Calu3 (cell line): ENCODE results near the gene CATSPERZ. TPM values are rescaled to one million over a fixed set of nuclear protein-coding genes. Genes with fewer than 3 reads are reported as not detected.

Source experiments
- BruUV-seq: library from RNA; stranded (reverse); fragments of 400-500 nt; replicated peaks from 2 replicates; lab custom pipeline; 2021; lab: Mats Ljungman, UMichigan
- CTCF ChIA-PET: fragments of 300-600 bp; sonication (Branson Sonifier 250); formaldehyde crosslinking; loops from one replicate; lab custom pipeline; 2022; ENCODE audit warnings: antibody characterized with exemption; lab: Charles Lee
- DNase-seq: peaks from one replicate; pipeline ENCODE4 v3.0.0; 2022
- H3K27ac Mint-ChIP-seq: one replicate; pipeline ENCODE4 v1.8.0; 2022; ENCODE audit warnings: mixed read lengths; ENCODE audit not compliant: unreplicated experiment
- H3K27me3 Mint-ChIP-seq: one replicate; pipeline ENCODE4 v1.8.0; 2022; ENCODE audit warnings: mixed read lengths; ENCODE audit not compliant: unreplicated experiment
- H3K36me3 Mint-ChIP-seq: one replicate; pipeline ENCODE4 v1.8.0; 2022; ENCODE audit warnings: mild to moderate bottlenecking, moderate library complexity, mixed read lengths; ENCODE audit not compliant: insufficient read depth, unreplicated experiment
- H3K4me1 Mint-ChIP-seq: one replicate; pipeline ENCODE4 v1.8.0; 2022; ENCODE audit warnings: mild to moderate bottlenecking, low read depth, mixed read lengths; ENCODE audit not compliant: unreplicated experiment
- H3K4me3 Mint-ChIP-seq: one replicate; pipeline ENCODE4 v1.8.0; 2022; ENCODE audit warnings: mild to moderate bottlenecking, low read depth, moderate library complexity, mixed read lengths; ENCODE audit not compliant: unreplicated experiment
- H3K9me3 Mint-ChIP-seq: one replicate; pipeline ENCODE4 v1.8.0; 2022; ENCODE audit warnings: low read depth, mixed read lengths; ENCODE audit not compliant: unreplicated experiment
- intact Hi-C: fragments of 100-400 bp; cut with micrococcal nuclease; formaldehyde crosslinking; loops from one replicate; pipeline ENCODE4 v1.10.0; 2022; ENCODE audit not compliant: unreplicated experiment
- total RNA-seq: library from RNA; stranded (reverse); gene quantifications from 2 replicates; pipeline ENCODE4 v1.2.3, GENCODE V29; 2022
- TF ChIP-seq, protein P1 (sequence below): fragments of 200-600 bp; IDR thresholded peaks from one replicate; pipeline ENCODE4 v1.8.0; 2022; ENCODE audit warnings: antibody characterized with exemption; ENCODE audit not compliant: unreplicated experiment

The CATSPERZ gene
- total RNA-seq, 1 experiment from 2014 or later, result 0.85 TPM

DNA sequence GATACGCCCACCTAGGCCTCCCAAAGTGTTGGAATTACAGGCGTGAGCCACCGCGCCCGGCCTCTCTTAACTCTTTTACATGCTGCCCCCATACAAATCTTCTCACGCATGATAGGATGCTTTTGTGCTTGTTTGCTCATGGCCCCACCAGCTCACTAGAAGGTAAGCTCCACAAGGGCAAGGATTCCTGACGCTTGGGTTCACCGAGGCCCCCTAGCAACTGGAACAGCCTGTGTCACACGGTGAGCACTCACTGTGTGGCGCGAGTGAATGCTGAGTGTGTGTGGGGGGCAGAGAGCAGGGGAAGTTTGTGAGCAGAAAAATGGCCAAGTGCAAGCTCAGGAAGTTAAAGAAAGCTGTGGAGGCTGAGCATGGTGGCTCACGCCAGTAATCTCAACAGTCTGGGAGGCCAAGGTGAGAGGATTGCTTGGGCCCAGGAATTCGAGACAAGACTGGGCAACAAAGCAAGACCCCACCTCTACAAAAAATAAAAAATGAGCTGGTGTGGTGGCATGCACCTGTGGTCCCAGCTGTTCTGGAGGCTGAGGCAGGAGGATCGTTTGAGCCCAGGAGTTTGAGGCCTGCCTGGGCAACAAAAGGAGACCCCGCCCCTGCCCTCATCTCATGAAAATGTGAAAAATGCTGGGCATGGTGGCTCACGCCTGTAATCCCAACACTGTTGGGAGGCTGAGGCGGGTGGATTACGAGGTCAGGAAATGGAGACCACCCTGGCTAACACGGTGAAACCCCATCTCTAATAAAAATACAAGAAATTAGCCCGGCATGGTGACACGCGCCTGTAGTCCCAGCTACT is 18.0 kb upstream of the CATSPERZ start:
- Mint-ChIP-seq H3K9me3 (no peaks in the 10 kb centered on the region), H3K4me3 (no peak overlapping the region), H3K4me1 (peaks cover 22% of the 10 kb centered on the region), H3K27me3 (no peaks in the 10 kb centered on the region), H3K27ac (no peak overlapping the region), H3K36me3 (peaks cover 41% of the 10 kb centered on the region)
- BruUV-seq, result no TSS peak
- TF ChIP-seq, protein P1, sequence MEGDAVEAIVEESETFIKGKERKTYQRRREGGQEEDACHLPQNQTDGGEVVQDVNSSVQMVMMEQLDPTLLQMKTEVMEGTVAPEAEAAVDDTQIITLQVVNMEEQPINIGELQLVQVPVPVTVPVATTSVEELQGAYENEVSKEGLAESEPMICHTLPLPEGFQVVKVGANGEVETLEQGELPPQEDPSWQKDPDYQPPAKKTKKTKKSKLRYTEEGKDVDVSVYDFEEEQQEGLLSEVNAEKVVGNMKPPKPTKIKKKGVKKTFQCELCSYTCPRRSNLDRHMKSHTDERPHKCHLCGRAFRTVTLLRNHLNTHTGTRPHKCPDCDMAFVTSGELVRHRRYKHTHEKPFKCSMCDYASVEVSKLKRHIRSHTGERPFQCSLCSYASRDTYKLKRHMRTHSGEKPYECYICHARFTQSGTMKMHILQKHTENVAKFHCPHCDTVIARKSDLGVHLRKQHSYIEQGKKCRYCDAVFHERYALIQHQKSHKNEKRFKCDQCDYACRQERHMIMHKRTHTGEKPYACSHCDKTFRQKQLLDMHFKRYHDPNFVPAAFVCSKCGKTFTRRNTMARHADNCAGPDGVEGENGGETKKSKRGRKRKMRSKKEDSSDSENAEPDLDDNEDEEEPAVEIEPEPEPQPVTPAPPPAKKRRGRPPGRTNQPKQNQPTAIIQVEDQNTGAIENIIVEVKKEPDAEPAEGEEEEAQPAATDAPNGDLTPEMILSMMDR, result no peak
- intact Hi-C loops, result no loop called here
- CTCF ChIA-PET, result interaction anchor here (0.5 kb wide), 1 partner anchor 78 kb away, joined by 3 read pairs; no protein-coding TSS in a partner anchor
- no peak for DNase-seq

DNA sequence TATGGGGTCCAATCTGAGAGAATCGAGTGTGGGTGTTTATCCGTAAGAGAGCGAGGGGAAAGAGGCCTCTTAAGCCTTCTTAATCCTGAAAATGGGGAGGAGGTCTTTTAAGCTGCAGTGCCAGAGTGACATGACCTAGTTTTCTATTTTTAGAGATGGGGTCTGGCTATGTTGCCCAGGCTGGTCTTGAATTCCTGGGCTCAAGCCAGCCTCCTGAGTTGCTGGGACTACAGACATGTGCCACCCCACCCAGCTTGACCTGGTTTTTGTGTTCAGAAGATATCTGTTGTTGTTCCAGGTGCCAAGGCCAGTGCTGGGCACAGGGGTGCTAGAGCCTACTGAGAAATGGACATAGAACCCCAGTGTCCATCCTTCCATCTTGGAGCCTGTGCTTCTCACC is 17.1 kb upstream of the CATSPERZ start:
- TF ChIP-seq, protein P1, result no peak
- CTCF ChIA-PET, result no interaction called here
- Mint-ChIP-seq H3K36me3 (peaks cover 45% of the 10 kb centered on the region), H3K4me3 (no peak overlapping the region), H3K9me3 (no peaks in the 10 kb centered on the region), H3K27me3 (no peaks in the 10 kb centered on the region), H3K4me1 (peaks cover 22% of the 10 kb centered on the region), H3K27ac (no peak overlapping the region)
- BruUV-seq, result no TSS peak
- intact Hi-C loops, result no loop called here
- DNase-seq, result no peak

DNA sequence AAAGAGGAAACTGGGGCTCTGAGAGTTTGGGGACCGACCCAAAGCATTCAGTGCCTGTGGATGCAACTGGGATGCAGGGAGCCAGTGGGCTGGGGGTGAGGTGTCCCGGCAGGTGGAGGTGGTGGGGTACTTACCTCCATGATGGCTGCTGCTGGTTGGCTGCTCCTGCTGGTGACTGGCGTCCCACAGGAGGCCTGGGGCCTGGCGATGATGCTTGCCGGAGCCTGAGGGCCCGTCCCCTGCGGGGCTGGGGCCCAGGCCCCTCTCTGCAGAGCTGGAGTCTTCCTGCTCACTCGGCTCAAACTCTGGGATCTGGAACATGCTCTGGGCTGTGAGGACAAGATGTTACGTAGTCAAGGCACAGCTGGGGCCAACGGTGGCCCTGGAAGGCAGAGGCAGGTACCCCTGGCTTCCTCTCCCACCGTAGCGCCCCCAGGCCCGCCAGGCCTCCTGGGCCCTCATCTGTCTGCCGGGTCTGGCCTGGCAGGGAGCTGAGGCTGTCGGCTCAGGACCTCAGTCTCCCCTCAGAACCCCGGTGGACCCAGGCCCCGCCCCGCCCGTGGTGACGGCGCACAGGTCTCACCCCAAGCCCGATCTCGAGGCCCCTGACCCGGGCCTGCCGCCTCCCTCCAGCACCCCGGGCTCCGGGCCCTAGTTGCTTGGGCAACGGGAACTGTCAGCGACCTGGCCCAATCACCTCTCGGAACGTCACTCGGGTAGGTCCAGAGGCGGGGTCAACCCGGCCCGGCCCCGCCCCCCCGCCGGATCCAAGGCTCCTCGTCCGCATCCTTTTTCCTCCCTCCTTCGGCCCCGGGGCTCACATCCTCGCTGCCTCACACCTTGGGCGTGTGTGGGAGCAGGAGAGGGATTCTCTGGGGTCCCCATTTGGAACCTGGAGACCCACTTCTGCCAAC is 15.9 kb upstream of the CATSPERZ start, which contains the start of gene BAD:
TSS of gene BAD (minus strand) at position 618 of the 914 bp plus-strand sequence. CDS start at position 321, 297 bp downstream.
- intact Hi-C loops, result no loop called here
- Mint-ChIP-seq H3K9me3 (no peaks in the 10 kb centered on the region), H3K4me1 (peaks cover 22% of the 10 kb centered on the region), H3K4me3 (peak within 1 kb of the TSS; percentile 68), H3K36me3 (peaks cover 45% of the 10 kb centered on the region), H3K27ac (peak within 1 kb of the TSS; percentile 63), H3K27me3 (peaks cover 4% of the 10 kb centered on the region)
- TF ChIP-seq, protein P1, result no peak
- CTCF ChIA-PET, result interaction anchor here (0.6 to 2.1 kb wide), 6 partner anchors 13 to 47 kb away, joined by 3 to 8 read pairs (median 5); partner anchors contain the start of genes PLCB3, PRDX5 and TRMT112
- no TSS peak for BruUV-seq
- DNase-seq, result peak; percentile 92
